ENCODE data around the gene PCGF3. TPM values are rescaled to one million over a fixed set of nuclear protein-coding genes. Genes with fewer than 3 reads are reported as not detected.

Gene PCGF3
- total and polyA plus RNA-seq, 9 of the 15 experiments (the other 6 are each of a cell fraction or from before 2014, with no cell fraction given) = 2.6 to 46.1 (median 20.3) TPM

- TF ChIP-seq CTCFL (IDR thresholded peaks at IDR 0.05; ENCODE audit: borderline replicate concordance, insufficient read depth, low read depth, low read length, poor library complexity, severe bottlenecking) (peak; percentile 92), ZNF175 (CRISPR knock-in tag; IDR thresholded peaks at IDR 0.05; ENCODE audit: low read depth) (no peak), HCFC1 (IDR thresholded peaks at IDR 0.05; ENCODE audit: low read depth, low read length) (peak; percentile 35; the same call in 1 of the 2 replicates), VEZF1 (CRISPR knock-in tag; IDR thresholded peaks at IDR 0.05) (peak; percentile 83), SNIP1 (IDR thresholded peaks at IDR 0.05; ENCODE audit: low read depth) (no peak), NR2C2 (CRISPR knock-in tag; IDR thresholded peaks at IDR 0.05) (no peak), NR2C2 (tag; IDR thresholded peaks at IDR 0.05) (no peak), MTA3 (IDR thresholded peaks at IDR 0.05; ENCODE audit: borderline replicate concordance) (peak; percentile 81; the same call in 1 of the 2 replicates), ZBTB33 (CRISPR knock-in tag; IDR thresholded peaks at IDR 0.05) (peak; percentile 44; the same call in 1 of the 2 replicates), ESRRA (IDR thresholded peaks at IDR 0.05; ENCODE audit: borderline replicate concordance, low read depth) (peak; percentile 59; the same call in 1 of the 2 replicates), ARID1B (IDR thresholded peaks at IDR 0.05) (0 out of 2 replicates have a peak, but pooled peaks have one; percentile 15), NR2F6 (CRISPR knock-in tag; IDR thresholded peaks at IDR 0.05) (no peak), ZBTB7A (IDR thresholded peaks at IDR 0.05; ENCODE audit: borderline replicate concordance, control insufficient read depth, low read depth, low read length) (peak; percentile 88), HDAC1 (IDR thresholded peaks at IDR 0.05) (peak in 1 of 2 experiments; percentile 46; a peak in 1 of 4 replicates), HIVEP1 (CRISPR knock-in tag; IDR thresholded peaks at IDR 0.05) (no peak), ZNF263 (CRISPR knock-in tag; IDR thresholded peaks at IDR 0.05; ENCODE audit: borderline replicate concordance) (no peak), SMARCA4 (IDR thresholded peaks at IDR 0.05) (peak; percentile 52; the same call in 1 of the 2 replicates), ID3 (CRISPR knock-in tag; IDR thresholded peaks at IDR 0.05) (no peak), ID3 (tag; IDR thresholded peaks at IDR 0.05) (0 out of 2 replicates have a peak, but pooled peaks have one; percentile 33), CREB1 (IDR thresholded peaks at IDR 0.05) (0 out of 2 replicates have a peak, but pooled peaks have one; percentile 23), CREB1 (CRISPR knock-in tag; IDR thresholded peaks at IDR 0.05) (peak; percentile 44; the same call in 1 of the 2 replicates), GATA2 (CRISPR knock-in tag; IDR thresholded peaks at IDR 0.05) (no peak), SP1 (CRISPR knock-in tag; IDR thresholded peaks at IDR 0.05) (peak; percentile 76)
Observed at GRCh38 chr4:683982-684622, 21.5 kb upstream of the PCGF3 start (continued).

Data from K562 (cell line).